ENCODE measurements around the gene RLIM.
A peak's percentile ranks its signal among the peaks of the same experiment; 100 is the strongest.

Gene RLIM

GRCh38 chrX:74536152-74536831, 78.1 kb downstream of the RLIM start:
- peak; percentile 48 for DNase-seq

- peak; percentile 55 for DNase-seq
Measured at GRCh38 chrX:74535408-74536151, 78.8 kb downstream of the RLIM start.
